ENCODE results near the gene REEP3. TPM values are rescaled to one million over a fixed set of nuclear protein-coding genes. Genes with fewer than 3 reads are reported as not detected.

Gene REEP3
- total and polyA plus RNA-seq, 2 of the 4 experiments (the other 2 are of a cell fraction), result 11.7 to 28.9 TPM

DNA sequence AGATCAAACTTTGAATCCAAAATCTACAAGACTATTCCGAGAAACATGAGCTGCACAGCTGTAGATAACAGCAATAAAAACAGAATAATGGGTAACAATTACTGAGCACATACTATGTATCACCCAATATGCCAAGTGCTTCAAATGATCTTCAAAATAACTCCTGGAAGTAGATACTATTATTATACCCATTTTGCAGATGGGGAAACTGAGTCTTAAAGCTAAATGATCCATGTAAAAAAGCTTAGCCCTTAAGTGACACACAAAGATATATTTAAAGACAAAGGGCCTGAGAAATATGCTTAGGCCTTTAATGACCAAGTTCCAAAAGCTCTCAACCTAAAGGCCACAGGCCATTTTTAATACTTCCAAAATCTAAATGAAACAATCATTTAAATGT lies 18.4 kb upstream of the REEP3 start:
- POLR2A ChIA-PET (ENCODE audit: unreplicated experiment), result no interaction called here
- CTCF ChIA-PET, result interaction anchor here (0.6 kb wide), 1 partner anchor 1407 kb away, joined by 3 read pairs; no protein-coding TSS in a partner anchor

More for the DNA sequence above, 18.4 kb upstream of the REEP3 start:
- Histone ChIP-seq H4K20me1 (ENCODE audit: insufficient read depth, low read length) (peaks cover 16% of the 10 kb centered on the region), H3K4me1 (ENCODE audit: control insufficient read depth, insufficient read depth, low read length) (0 out of 2 replicates have a peak, but pooled peaks cover 3% of the 10 kb centered on the region), H2BK120ac (ENCODE audit: low read depth, low read length) (no peak overlapping the region), H2AK9ac (replicated peaks; ENCODE audit: low read depth, low read length, poor library complexity) (no peak overlapping the region), H3K9me3 (ENCODE audit: control insufficient read depth, insufficient read depth, low read length) (no peaks in the 10 kb centered on the region), H2BK5ac (ENCODE audit: low read depth, low read length, poor library complexity, severe bottlenecking) (no peak overlapping the region), H4K5ac (ENCODE audit: low read depth, low read length) (no peak overlapping the region), H3K9ac (ENCODE audit: low read depth, low read length) (no peak overlapping the region), H3K14ac (replicated peaks; ENCODE audit: low read depth, low read length) (no peak overlapping the region), H4K91ac (ENCODE audit: insufficient read depth, low read depth, low read length) (no peak overlapping the region), H3K79me1 (ENCODE audit: low read depth in 1 of 2, low read length in 2 of 2) (peaks cover 27 to 69% of the 10 kb centered on the region in 2 experiments), H2BK20ac (ENCODE audit: low read depth, low read length) (no peak overlapping the region), H3K27me3 (ENCODE audit: control insufficient read depth, insufficient read depth, low read length) (no peaks in the 10 kb centered on the region), H3K4me2 (ENCODE audit: low read depth, low read length) (no peak overlapping the region), H3K9me1 (ENCODE audit: insufficient read depth, low read length) (0 out of 2 replicates have a peak, but pooled peaks cover 4% of the 10 kb centered on the region), H3K56ac (ENCODE audit: extremely low read depth, insufficient read depth, low read length) (no peak overlapping the region), H3K27ac (ENCODE audit: insufficient read depth, low read length) (no peak overlapping the region), H3K4ac (ENCODE audit: low read depth, low read length) (no peak overlapping the region), H4K8ac (ENCODE audit: low read depth in 2 of 2, low read length in 2 of 2) (no peak overlapping the region), H2AK5ac (ENCODE audit: low read depth, low read length) (no peak overlapping the region), H3K36me3 (ENCODE audit: control insufficient read depth, insufficient read depth, low read length) (no peaks in the 10 kb centered on the region), H3K4me3 (ENCODE audit: insufficient read depth, low read depth, low read length) (no peak overlapping the region), H3K23ac (ENCODE audit: low read depth, low read length) (no peak overlapping the region), H2BK15ac (ENCODE audit: low read depth, low read length) (no peak overlapping the region), H2AFZ (replicated peaks; ENCODE audit: low read length, poor library complexity) (no peak overlapping the region), H3K18ac (ENCODE audit: low read depth, low read length) (no peak overlapping the region)
- BruUV-seq (replicated peaks), result no TSS peak
- intact Hi-C loops (cut with micrococcal nuclease) (no loop called here), dilution Hi-C loops (cut with HindIII; ENCODE audit: low sequenced_read_pairs, unreplicated experiment) (no loop called here), in situ Hi-C loops (cut with MboI; ENCODE audit: low sequenced_read_pairs) (no loop called here)
- WGBS, 2 experiments (ENCODE audit: extremely low coverage in 2 of 2, insufficient read length in 1 of 2), result no CpG with 5 or more reads among the region's 1 CpG
- DNase-seq (no peak), ATAC-seq (ENCODE audit: low read depth) (no peak)
- TF ChIP-seq POLR2A (IDR thresholded peaks at IDR 0.05; ENCODE audit: low read depth, low read length) (no peak), MAFK (IDR thresholded peaks at IDR 0.05; ENCODE audit: low read depth, low read length) (no peak), BHLHE40 (IDR thresholded peaks at IDR 0.05; ENCODE audit: low read depth, low read length) (no peak), MXI1 (IDR thresholded peaks at IDR 0.05; ENCODE audit: borderline replicate concordance, low read depth, low read length) (no peak), USF2 (IDR thresholded peaks at IDR 0.05; ENCODE audit: low read depth, low read length) (no peak), RFX5 (IDR thresholded peaks at IDR 0.05; ENCODE audit: low read depth, low read length) (no peak), SMC3 (IDR thresholded peaks at IDR 0.05; ENCODE audit: low read depth, low read length) (no peak), CHD1 (IDR thresholded peaks at IDR 0.05; ENCODE audit: low read depth, low read length) (no peak), CTCF (conservative IDR thresholded peaks at IDR 0.05; ENCODE audit: low read depth, low read length) (no peak), RCOR1 (IDR thresholded peaks at IDR 0.05; ENCODE audit: insufficient replicate concordance, low read length) (no peak), NFE2L2 (IDR thresholded peaks at IDR 0.05; ENCODE audit: low read depth, low read length) (no peak), FOS (IDR thresholded peaks at IDR 0.05; ENCODE audit: low read depth, low read length) (no peak), CEBPB (IDR thresholded peaks at IDR 0.05; ENCODE audit: low read depth, low read length) (no peak)
- TF ChIP-seq, protein P1, sequence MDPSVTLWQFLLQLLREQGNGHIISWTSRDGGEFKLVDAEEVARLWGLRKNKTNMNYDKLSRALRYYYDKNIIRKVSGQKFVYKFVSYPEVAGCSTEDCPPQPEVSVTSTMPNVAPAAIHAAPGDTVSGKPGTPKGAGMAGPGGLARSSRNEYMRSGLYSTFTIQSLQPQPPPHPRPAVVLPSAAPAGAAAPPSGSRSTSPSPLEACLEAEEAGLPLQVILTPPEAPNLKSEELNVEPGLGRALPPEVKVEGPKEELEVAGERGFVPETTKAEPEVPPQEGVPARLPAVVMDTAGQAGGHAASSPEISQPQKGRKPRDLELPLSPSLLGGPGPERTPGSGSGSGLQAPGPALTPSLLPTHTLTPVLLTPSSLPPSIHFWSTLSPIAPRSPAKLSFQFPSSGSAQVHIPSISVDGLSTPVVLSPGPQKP (IDR thresholded peaks at IDR 0.05; ENCODE audit: borderline replicate concordance, low read depth, low read length), result no peak

All from IMR-90 (cell line).